HepG2 (cell line): Measurements from ENCODE around the gene MRPL10. TPM values are rescaled to one million over a fixed set of nuclear protein-coding genes. Genes with fewer than 3 reads are reported as not detected.
A peak's percentile ranks its signal among the peaks of the same experiment; 100 is the strongest.

Source experiments
- ASH2L ChIP-seq: fragments of 300-600, 200-600 bp; sonication (generic); IDR thresholded peaks from 2 replicates; pipeline ENCODE4 v1.7.0; 2017; ENCODE audit warnings: low read depth, mild to moderate bottlenecking, moderate library complexity, mixed read lengths, low read length; ENCODE audit not compliant: insufficient read length
- HMGXB4 ChIP-seq, 2 experiments: sonication (generic) in 1 of 2; formaldehyde crosslinking in 1 of 2; IDR thresholded peaks; 2 replicates each; pipeline versions ENCODE4 v1.4.0 to v1.6.1; 2018 to 2020; ENCODE audit warnings: missing genetic modification reagents in 2 of 2, borderline replicate concordance in 1 of 2, low read depth in 1 of 2, mild to moderate bottlenecking in 1 of 2, missing biosample characterization in 1 of 2
- IKZF5 ChIP-seq: IDR thresholded peaks from 2 replicates; pipeline ENCODE4 v1.6.1; 2018; ENCODE audit warnings: missing genetic modification reagents, mild to moderate bottlenecking, missing compliant biosample characterization
- MIER3 ChIP-seq: IDR thresholded peaks from 2 replicates; pipeline ENCODE4 v1.6.1; 2016; ENCODE audit warnings: missing compliant biosample characterization, borderline replicate concordance
- PHF21A ChIP-seq: sonication (generic); formaldehyde crosslinking; IDR thresholded peaks from 2 replicates; pipeline ENCODE4 v1.5.0; 2020; ENCODE audit warnings: mild to moderate bottlenecking, missing genetic modification reagents
- RBM39 ChIP-seq: fragments of 200-400 bp; formaldehyde crosslinking; IDR thresholded peaks from one replicate; pipeline ENCODE4 v1.6.1; 2018; ENCODE audit warnings: antibody characterized with exemption, mild to moderate bottlenecking, low read depth, low read length; ENCODE audit not compliant: poor library complexity, severe bottlenecking
- ZGPAT ChIP-seq: IDR thresholded peaks from 2 replicates; pipeline ENCODE4 v1.6.1; 2016; ENCODE audit warnings: mild to moderate bottlenecking
- ZNF264 ChIP-seq: sonication (generic); formaldehyde crosslinking; IDR thresholded peaks from 2 replicates; pipeline ENCODE4 v1.4.0; 2020; ENCODE audit warnings: missing genetic modification reagents
- ZNF552 ChIP-seq: sonication (generic); formaldehyde crosslinking; IDR thresholded peaks from 2 replicates; pipeline ENCODE4 v1.9.0; 2022; ENCODE audit warnings: missing genetic modification reagents, mild to moderate bottlenecking, borderline replicate concordance
- ZNF580 ChIP-seq: IDR thresholded peaks from 2 replicates; pipeline ENCODE4 v1.6.1; 2016; ENCODE audit warnings: low read depth, borderline replicate concordance
- ZNF605 ChIP-seq: sonication (generic); formaldehyde crosslinking; IDR thresholded peaks from 2 replicates; pipeline ENCODE4 v1.8.0; 2022; ENCODE audit warnings: mild to moderate bottlenecking, missing genetic modification reagents
- ZNF770 ChIP-seq: sonication (generic); formaldehyde crosslinking; IDR thresholded peaks from 2 replicates; pipeline ENCODE4 v1.5.0; 2020; ENCODE audit warnings: mild to moderate bottlenecking, missing genetic modification reagents
- polyA plus RNA-seq, 8 experiments: library from polyadenylated mRNA; depleted of rRNA in 3 of 8; stranded (reverse) in 7 of 8; unstranded in 1 of 8; fragments of >200 nt; fragmentation: Illumina TruSeq in 4 of 8; extraction: Trizol in 4 of 8; gene quantifications; 2 replicates each; pipeline versions ENCODE4 v1.2.1 to v1.2.3, GENCODE V29; 2011 to 2016; ENCODE audit warnings: low read depth in 4 of 8, missing spikeins in 1 of 8, mixed read lengths in 1 of 8; ENCODE audit not compliant: insufficient read depth in 1 of 8
- total RNA-seq, 5 experiments: library from RNA; depleted of rRNA; stranded (reverse); fragments of >200 nt; fragmentation: Illumina TruSeq; extraction: Trizol; gene quantifications; 2 replicates each; pipeline ENCODE4 v1.2.3, GENCODE V29; 2016; ENCODE audit warnings: low read depth in 1 of 5

MRPL10 gene
- total and polyA plus RNA-seq, 2 of the 13 experiments (the other 11 are each of a cell fraction or from before 2014, with no cell fraction given), result 56.7 to 149 TPM

GRCh38 chr17:47841488-47842291 lies 10.3 kb upstream of the MRPL10 start (continued):
- 0 out of 2 replicates have a peak, but pooled peaks have one; percentile 9 for TF ChIP-seq ZNF605 (CRISPR knock-in tag)
- 0 out of 2 replicates have a peak, but pooled peaks have one; percentile 3 for TF ChIP-seq IKZF5 (CRISPR knock-in tag)
- peak; percentile 16; the same call in 1 of the 2 replicates for TF ChIP-seq ZNF580 (CRISPR knock-in tag)
- TF ChIP-seq ZNF770 (CRISPR knock-in tag), result peak; percentile 94
- peak; percentile 16 for TF ChIP-seq RBM39
- 0 out of 2 replicates have a peak, but pooled peaks have one; percentile 4 for TF ChIP-seq MIER3
- TF ChIP-seq ZGPAT (CRISPR knock-in tag), result peak; percentile 6; the same call in 1 of the 2 replicates
- 0 out of 4 replicates have a peak, but pooled peaks of 1 of the 2 experiments have one; percentile 31 for TF ChIP-seq HMGXB4 (CRISPR knock-in tag; IDR thresholded peaks at IDR 0.05; ENCODE audit: borderline replicate concordance in 1 of 2, low read depth in 1 of 2)
- peak; percentile 69 for TF ChIP-seq PHF21A (CRISPR knock-in tag)
- TF ChIP-seq ZNF552 (CRISPR knock-in tag), result 0 out of 2 replicates have a peak, but pooled peaks have one; percentile 10
- peak; percentile 27 for TF ChIP-seq ASH2L
- 0 out of 2 replicates have a peak, but pooled peaks have one; percentile 2 for TF ChIP-seq ZNF264 (CRISPR knock-in tag)
